HepG2 (cell line): Measurements from ENCODE around the gene RRP12. TPM values are rescaled to one million over a fixed set of nuclear protein-coding genes. Genes with fewer than 3 reads are reported as not detected.

ENCODE experiments used
- ATAC-seq: fragments of 200-7000 bp; cut with Tn5 transposase; 3 replicates; pipeline ENCODE4 v1.9.1; 2020; ENCODE audit warnings: mild to moderate bottlenecking, moderate library complexity
- BruUV-seq: library from RNA; stranded (reverse); fragments of 400-500 nt; replicated peaks from 2 replicates; lab custom pipeline; 2021; lab: Mats Ljungman, UMichigan
- CTCF ChIA-PET: fragments of 300-600 bp; formaldehyde crosslinking; extraction: SDS; loops from one replicate; lab custom pipeline; 2021; ENCODE audit warnings: low total read pairs, inconsistent platforms, low intra/inter-chr PET ratio; lab: Yijun Ruan, JAX
- POLR2A ChIA-PET: fragments of 350-600 bp; sonication (Branson Sonifier 250); formaldehyde crosslinking; loops from one replicate; lab custom pipeline; 2020; ENCODE audit warnings: antibody characterized with exemption, inconsistent platforms; lab: Yijun Ruan, JAX
- DNase-seq: peaks from one replicate; pipeline ENCODE4 v3.0.0-alpha.2; 2015; ENCODE audit warnings: low spot score
- FAIRE-seq: peaks from 3 replicates; lab custom pipeline; 2011; peaks lifted over from hg19 to GRCh38; lab: Jason Lieb, UNC
- H2AFZ ChIP-seq: one replicate; pipeline ENCODE4 v1.6.1; 2011; ENCODE audit warnings: low read length, inconsistent platforms
- H3K27ac ChIP-seq: fragments of 300-600 bp; 3 replicates; pipeline ENCODE4 v1.8.0; 2011; ENCODE audit warnings: mixed run types, mild to moderate bottlenecking, mixed read lengths, low read length, inconsistent platforms; ENCODE audit not compliant: insufficient read depth; ENCODE audit errors: extremely low read length
- H3K27me3 ChIP-seq, 2 experiments: fragments of 200-600 bp in 1 of 2; 2 replicates in 1 of 2; 3 replicates in 1 of 2; pipeline versions ENCODE4 v1.6.0 to v1.8.0; 2011; ENCODE audit warnings: low read length in 2 of 2, mild to moderate bottlenecking in 2 of 2, moderate library complexity in 2 of 2, inconsistent platforms in 1 of 2; ENCODE audit not compliant: insufficient read depth in 2 of 2, control insufficient read depth in 1 of 2
- H3K36me3 ChIP-seq, 2 experiments: fragments of 200-600 bp in 1 of 2; replicated peaks in 1 of 2; 2 replicates in 1 of 2; 3 replicates in 1 of 2; pipeline versions ENCODE4 v1.5.1 to v1.8.0; 2011; ENCODE audit warnings: low read length in 2 of 2, inconsistent platforms in 1 of 2; ENCODE audit not compliant: insufficient read depth in 2 of 2, control insufficient read depth in 1 of 2
- H3K4me1 ChIP-seq: 2 replicates; pipeline ENCODE4 v1.5.1; 2012; ENCODE audit warnings: low read length, inconsistent platforms; ENCODE audit not compliant: insufficient read depth
- H3K4me2 ChIP-seq: 2 replicates; pipeline ENCODE4 v1.6.0; 2011; ENCODE audit warnings: low read depth, low read length, inconsistent platforms
- H3K4me3 ChIP-seq, 3 experiments: fragments of 200-600 bp in 1 of 3; sonication (generic), shearing (Covaris generic) in 1 of 3; replicated peaks in 1 of 3; 2 replicates each; pipeline ENCODE4 v1.5.1; 2011 to 2016; ENCODE audit warnings: low read length in 3 of 3, inconsistent platforms in 2 of 3, low read depth in 2 of 3, mild to moderate bottlenecking in 2 of 3, control low read depth in 1 of 3, mixed read lengths in 1 of 3; ENCODE audit not compliant: insufficient read depth in 1 of 3
- H3K79me2 ChIP-seq: one replicate; pipeline ENCODE4 v1.6.1; 2011; ENCODE audit warnings: low read length, inconsistent platforms; ENCODE audit not compliant: insufficient read depth
- H3K9ac ChIP-seq: 2 replicates; pipeline ENCODE4 v1.6.0; 2011; ENCODE audit warnings: mild to moderate bottlenecking, low read depth, low read length, inconsistent platforms; ENCODE audit not compliant: insufficient read depth
- H3K9me3 ChIP-seq: 2 replicates; pipeline ENCODE4 v1.5.1; 2012; ENCODE audit warnings: mild to moderate bottlenecking, low read length
- H4K20me1 ChIP-seq: 2 replicates; pipeline ENCODE4 v1.6.0; 2011; ENCODE audit warnings: inconsistent platforms, mild to moderate bottlenecking, low read length, moderate library complexity; ENCODE audit not compliant: insufficient read depth
- ATF3 ChIP-seq: sonication (generic); formaldehyde crosslinking; IDR thresholded peaks from 2 replicates; pipeline ENCODE4 v1.4.0; 2020; ENCODE audit warnings: missing genetic modification reagents
- E2F1 ChIP-seq: sonication (generic); formaldehyde crosslinking; IDR thresholded peaks from 2 replicates; pipeline ENCODE4 v1.5.0; 2020; ENCODE audit warnings: missing genetic modification reagents
- ETV5 ChIP-seq: IDR thresholded peaks from 2 replicates; pipeline ENCODE4 v1.6.1; 2018; ENCODE audit warnings: missing biosample characterization, missing genetic modification reagents, inconsistent platforms, borderline replicate concordance
- IRX3 ChIP-seq: sonication (generic); formaldehyde crosslinking; IDR thresholded peaks from 2 replicates; pipeline ENCODE4 v1.8.1; 2023; ENCODE audit warnings: mild to moderate bottlenecking, low read depth, missing genetic modification reagents, borderline replicate concordance
- JDP2 ChIP-seq: sonication (generic); formaldehyde crosslinking; IDR thresholded peaks from 2 replicates; pipeline ENCODE4 v1.8.1; 2022; ENCODE audit warnings: missing genetic modification reagents, borderline replicate concordance
- MBNL3 ChIP-seq: fragments of 250-450 bp; sonication (Bioruptor Pico); conservative IDR thresholded peaks from 2 replicates; pipeline ENCODE4 v1.8.0; 2022; ENCODE audit warnings: mild to moderate bottlenecking, inconsistent platforms
- MED8 ChIP-seq: sonication (generic); formaldehyde crosslinking; IDR thresholded peaks from 2 replicates; pipeline ENCODE4 v1.8.1; 2023; ENCODE audit warnings: mild to moderate bottlenecking, missing genetic modification reagents; ENCODE audit not compliant: insufficient replicate concordance
- NCOA5 ChIP-seq: sonication (generic); formaldehyde crosslinking; IDR thresholded peaks from 2 replicates; pipeline ENCODE4 v1.4.0; 2020; ENCODE audit warnings: missing genetic modification reagents
- NFAT5 ChIP-seq: sonication (generic); formaldehyde crosslinking; IDR thresholded peaks from 2 replicates; pipeline ENCODE4 v1.4.0; 2020; ENCODE audit warnings: missing genetic modification reagents
- SALL1 ChIP-seq: sonication (generic); formaldehyde crosslinking; IDR thresholded peaks from 2 replicates; pipeline ENCODE4 v1.8.0; 2022; ENCODE audit warnings: mild to moderate bottlenecking, missing genetic modification reagents
- SETDB1 ChIP-seq: sonication (generic); formaldehyde crosslinking; IDR thresholded peaks from 2 replicates; pipeline ENCODE4 v1.5.1; 2020; ENCODE audit warnings: missing genetic modification reagents, mild to moderate bottlenecking, borderline replicate concordance
- SMAD1 ChIP-seq: sonication (generic); formaldehyde crosslinking; IDR thresholded peaks from 2 replicates; pipeline ENCODE4 v1.4.0; 2020; ENCODE audit warnings: missing genetic modification reagents, low read depth, mild to moderate bottlenecking, borderline replicate concordance
- ZNF501 ChIP-seq: sonication (generic); formaldehyde crosslinking; IDR thresholded peaks from 2 replicates; pipeline ENCODE4 v1.5.1; 2020; ENCODE audit warnings: mild to moderate bottlenecking, moderate library complexity, missing genetic modification reagents
- ZNF558 ChIP-seq: sonication (generic); formaldehyde crosslinking; IDR thresholded peaks from 2 replicates; pipeline ENCODE4 v1.9.0; 2022; ENCODE audit warnings: mild to moderate bottlenecking, missing genetic modification reagents, borderline replicate concordance
- ZNF776 ChIP-seq: sonication (generic); formaldehyde crosslinking; IDR thresholded peaks from 2 replicates; pipeline ENCODE4 v1.4.0; 2020; ENCODE audit warnings: mild to moderate bottlenecking, missing genetic modification reagents
- ZSCAN9 ChIP-seq: IDR thresholded peaks from 2 replicates; pipeline ENCODE4 v1.6.1; 2016; ENCODE audit warnings: borderline replicate concordance
- WGBS: methylation state at CpG from one replicate; pipeline ENCODE4 v1.1.6; 2017; ENCODE audit warnings: low lambda C conversion rate; 5-methylcytosine and 5-hydroxymethylcytosine counted together
- in situ Hi-C: cut with HindIII; loops from 2 replicates; pipeline ENCODE4 v1.10.0; 2017; ENCODE audit warnings: low pct_unique_long_range_greater_than_20kb; ENCODE audit not compliant: extremely low pct_ligation_motif_present
- intact Hi-C: fragments of 100-400 bp; cut with micrococcal nuclease; formaldehyde crosslinking; loops from one replicate; pipeline ENCODE4 v1.10.0; 2022; ENCODE audit not compliant: unreplicated experiment
- polyA plus RNA-seq, 8 experiments: library from polyadenylated mRNA; depleted of rRNA in 3 of 8; stranded (reverse) in 7 of 8; unstranded in 1 of 8; fragments of >200 nt; fragmentation: Illumina TruSeq in 4 of 8; extraction: Trizol in 4 of 8; gene quantifications; 2 replicates each; pipeline versions ENCODE4 v1.2.1 to v1.2.3, GENCODE V29; 2011 to 2016; ENCODE audit warnings: low read depth in 4 of 8, missing spikeins in 1 of 8, mixed read lengths in 1 of 8; ENCODE audit not compliant: insufficient read depth in 1 of 8
- total RNA-seq, 5 experiments: library from RNA; depleted of rRNA; stranded (reverse); fragments of >200 nt; fragmentation: Illumina TruSeq; extraction: Trizol; gene quantifications; 2 replicates each; pipeline ENCODE4 v1.2.3, GENCODE V29; 2016; ENCODE audit warnings: low read depth in 1 of 5

The RRP12 gene
- total and polyA plus RNA-seq, 2 of the 13 experiments (the other 11 are each of a cell fraction or from before 2014, with no cell fraction given), result 13.2 to 39.4 TPM

GRCh38 chr10:97320480-97321031 lies 80.6 kb downstream of the RRP12 start (continued):
- TF ChIP-seq ZSCAN9 (CRISPR knock-in tag) (no peak), ATF3 (no peak), E2F1 (CRISPR knock-in tag) (no peak), ZNF776 (CRISPR knock-in tag) (0 out of 2 replicates have a peak, but pooled peaks have one; percentile 3), SETDB1 (no peak), MED8 (CRISPR knock-in tag) (no peak), ZNF558 (CRISPR knock-in tag) (no peak), SALL1 (CRISPR knock-in tag) (no peak), SMAD1 (no peak)

- no peaks in the 10 kb centered on the region for H3K9me3 ChIP-seq
- ChIA-PET CTCF (interaction anchor here (1.4 to 1.9 kb wide), 2 partner anchors 13 to 41 kb away, joined by 6 read pairs; no protein-coding TSS in a partner anchor), POLR2A (interaction anchor here (1.1 to 3.5 kb wide), 4 partner anchors 11 to 41 kb away, joined by 3 to 98 read pairs (median 12); partner anchors contain the start of gene ARHGAP19)
- H3K27me3 ChIP-seq, result peaks cover 0 to 2% of the 10 kb centered on the region in 2 experiments; a peak in 2 of 5 replicates
- peak; percentile 79 for ATAC-seq
- H3K79me2 ChIP-seq, result no peaks in the 10 kb centered on the region
- peak overlapping the region; percentile 99 for H3K9ac ChIP-seq
- peak; percentile 54 for DNase-seq
- H2AFZ ChIP-seq, result no peak overlapping the region
- in situ Hi-C loops (no loop called here), intact Hi-C loops (no loop called here)
- peak overlapping the region; percentile 75 to 84 (median 82) for H3K4me3 ChIP-seq
- no peaks in the 10 kb centered on the region for H4K20me1 ChIP-seq
- no peaks in the 10 kb centered on the region for H3K36me3 ChIP-seq
- peak overlapping the region; percentile 96 for H3K4me2 ChIP-seq
- FAIRE-seq, result no peak
- peaks cover 48% of the 10 kb centered on the region for H3K4me1 ChIP-seq
- peak overlapping the region; percentile 97 for H3K27ac ChIP-seq
- no TSS peak for BruUV-seq
- WGBS, result 2% methylated on average over 19 of the region's 83 CpGs
- TF ChIP-seq ZNF501 (CRISPR knock-in tag) (no peak; the same call in 1 of the 2 replicates), IRX3 (no peak), ETV5 (CRISPR knock-in tag) (peak; percentile 58), NFAT5 (CRISPR knock-in tag) (no peak), JDP2 (CRISPR knock-in tag) (no peak), MBNL3 (CRISPR knock-in tag) (no peak), NCOA5 (CRISPR knock-in tag) (no peak)
These were observed 81.3 kb downstream of the RRP12 start for GRCh38 chr10:97319671-97320479.
